GM19035 (cell line): Measurements from ENCODE around the gene PCP4L1.
"Not testable (repeated sequence)": the region's sequence is repeated elsewhere in the genome, so short reads cannot be mapped to it uniquely, and the experiment has no call there.

Experiments used
- ATAC-seq: cut with Tn5 transposase; IDR thresholded peaks from one replicate; pipeline ENCODE4 v1.9.1; 2021; ENCODE audit not compliant: unreplicated experiment

Gene PCP4L1

DNA sequence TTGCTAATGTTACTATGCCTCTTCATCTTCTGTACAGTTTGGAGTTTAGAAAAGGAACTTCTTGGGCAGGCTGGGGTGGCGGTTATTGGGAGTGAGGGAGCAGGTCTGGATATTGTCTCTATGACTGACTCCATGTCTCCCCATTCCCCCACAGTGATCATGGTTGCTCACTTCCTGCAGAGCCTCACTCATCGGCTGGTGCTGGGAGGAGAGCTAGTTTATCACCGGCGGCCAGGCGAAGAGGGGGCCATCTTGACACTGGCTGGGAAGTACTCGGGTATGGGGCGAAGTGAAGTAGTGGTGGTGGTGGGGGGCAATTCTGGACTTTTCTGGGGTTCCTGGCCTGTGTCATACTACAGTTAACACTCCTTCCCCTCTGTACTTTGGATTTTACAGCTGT is 30.5 kb upstream of the PCP4L1 start:
- ATAC-seq, result no peak

GRCh38 chr1:161229896-161230295 is 28.6 kb upstream of the PCP4L1 start:
- ATAC-seq, result no peak

DNA sequence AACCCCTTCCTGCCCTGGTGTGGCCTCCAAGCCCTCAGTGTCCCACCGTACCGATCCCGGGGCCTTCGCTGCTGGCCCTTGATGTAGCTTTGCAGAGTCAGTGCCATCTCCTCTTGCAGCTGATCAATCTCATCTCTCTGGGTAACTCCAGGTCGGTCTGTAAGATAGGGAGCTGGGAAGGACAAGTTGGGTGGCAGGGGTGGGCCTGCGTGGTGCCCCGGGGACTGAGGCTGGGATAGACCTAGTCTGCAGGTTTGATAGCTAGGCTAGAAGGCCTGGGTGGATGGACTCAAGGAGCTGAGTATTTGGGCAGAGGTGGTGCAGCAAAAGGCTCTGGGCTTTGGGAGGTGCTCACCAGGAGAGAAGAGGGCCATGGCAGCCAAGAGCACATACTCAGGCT is 27.8 kb upstream of the PCP4L1 start:
- ATAC-seq, result no peak

DNA sequence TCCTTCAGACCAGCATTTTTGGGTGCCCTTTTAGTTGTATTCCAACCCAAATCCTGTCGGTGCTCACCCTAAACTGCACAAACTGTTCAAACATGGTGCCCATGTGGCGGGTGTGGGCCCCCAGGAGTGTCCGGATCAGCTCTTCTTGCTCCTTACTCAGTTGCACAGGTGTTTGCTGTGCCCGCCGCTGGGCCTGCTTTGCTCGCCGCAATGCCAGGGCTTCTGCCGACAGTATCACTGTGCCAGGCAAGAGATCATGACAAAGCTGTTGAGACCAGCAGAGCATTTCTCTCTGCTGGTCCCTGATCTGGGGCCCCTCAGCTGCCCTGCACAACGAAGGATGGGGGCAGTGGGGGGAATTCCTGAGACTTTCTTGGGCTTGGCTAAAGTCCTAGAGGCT is 25.4 kb upstream of the PCP4L1 start:
- no peak for ATAC-seq

DNA sequence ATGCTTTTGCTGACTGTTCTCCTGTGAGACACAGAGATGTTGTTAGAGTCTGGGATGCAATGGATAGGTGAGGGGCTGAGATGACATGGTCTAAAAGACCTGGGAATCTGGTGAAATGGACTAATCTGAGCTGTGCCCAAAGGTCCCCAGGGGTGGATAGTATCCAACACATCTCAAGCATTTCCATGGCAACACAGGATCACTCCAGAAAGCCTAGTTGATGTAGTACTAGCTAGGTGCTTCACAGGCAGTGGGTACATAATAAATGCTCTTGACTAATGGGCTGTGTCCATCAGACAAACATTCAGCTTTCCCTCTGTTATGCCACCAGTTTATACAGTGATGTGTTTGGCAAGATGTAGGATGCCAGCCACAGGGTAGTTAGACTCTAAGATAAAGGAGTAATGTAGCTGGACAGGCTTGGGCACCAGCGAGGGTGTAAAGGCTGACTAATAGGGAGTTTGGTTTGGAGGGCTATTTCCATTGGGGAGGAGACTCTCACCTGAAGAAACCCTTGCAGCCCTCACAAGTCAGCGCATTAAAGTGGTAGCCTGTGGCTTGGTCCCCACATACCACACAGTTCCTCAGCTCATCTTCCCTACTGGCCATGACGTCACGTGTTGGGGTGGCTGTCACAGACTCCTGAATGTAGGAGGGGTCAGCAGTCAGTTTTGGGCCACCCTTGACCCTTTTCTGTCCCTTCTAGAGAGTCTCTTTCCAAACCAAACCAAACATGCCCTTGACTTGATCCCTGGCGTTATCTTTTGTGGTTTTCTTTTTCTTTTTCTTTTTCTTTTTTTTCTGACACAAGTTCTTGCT is 22.4 kb upstream of the PCP4L1 start:
- ATAC-seq, result no peak

DNA sequence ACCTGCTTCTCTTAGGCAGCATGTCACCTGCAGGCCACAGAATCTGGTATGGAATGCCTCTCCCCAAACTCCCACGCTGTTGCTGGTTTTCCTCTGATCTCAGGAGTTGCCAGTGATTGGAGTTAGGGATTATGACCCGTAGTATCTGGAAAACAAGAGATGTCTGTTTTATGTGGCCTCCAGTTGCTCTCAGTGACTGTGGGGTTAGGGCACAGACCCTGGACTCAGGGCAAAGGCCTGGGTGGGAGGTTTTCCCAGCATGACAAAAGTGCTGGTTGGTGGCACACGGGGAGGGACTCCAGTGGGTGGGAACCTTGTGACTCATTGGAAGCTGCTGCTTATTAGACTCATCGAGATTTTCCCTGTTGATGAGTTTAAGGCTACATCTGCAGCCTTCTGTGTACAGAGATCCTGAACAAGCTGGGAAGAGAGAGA is 20.5 kb upstream of the PCP4L1 start, which contains the start of gene NR1I3:
TSS of gene NR1I3 (minus strand) at position 165 of the 435 bp plus-strand sequence. CDS start 1,638 bp downstream, outside the sequence.
- no peak for ATAC-seq

DNA sequence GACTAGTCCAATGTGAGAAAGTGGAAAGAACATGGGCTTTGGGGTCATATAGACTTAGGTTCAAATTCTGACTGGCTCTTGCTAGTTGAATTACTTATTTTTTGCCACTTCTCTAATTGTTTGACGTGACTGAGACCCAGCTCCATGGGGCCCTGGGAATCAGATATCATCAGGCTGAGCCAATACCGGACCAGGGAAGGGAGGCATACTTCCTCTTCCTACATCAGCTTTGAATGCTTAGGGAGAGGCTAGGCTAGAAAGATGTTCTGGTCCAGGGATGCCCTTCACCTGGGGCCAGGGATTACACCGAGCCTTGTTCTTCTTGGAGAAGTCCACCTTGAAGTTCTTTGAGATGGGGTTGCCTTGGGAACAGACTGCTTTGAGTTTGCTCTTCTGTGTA is 16.9 kb upstream of the PCP4L1 start:
- ATAC-seq, result no peak

GRCh38 chr1:161242313-161242712 is 16.2 kb upstream of the PCP4L1 start:
- no peak for ATAC-seq

DNA sequence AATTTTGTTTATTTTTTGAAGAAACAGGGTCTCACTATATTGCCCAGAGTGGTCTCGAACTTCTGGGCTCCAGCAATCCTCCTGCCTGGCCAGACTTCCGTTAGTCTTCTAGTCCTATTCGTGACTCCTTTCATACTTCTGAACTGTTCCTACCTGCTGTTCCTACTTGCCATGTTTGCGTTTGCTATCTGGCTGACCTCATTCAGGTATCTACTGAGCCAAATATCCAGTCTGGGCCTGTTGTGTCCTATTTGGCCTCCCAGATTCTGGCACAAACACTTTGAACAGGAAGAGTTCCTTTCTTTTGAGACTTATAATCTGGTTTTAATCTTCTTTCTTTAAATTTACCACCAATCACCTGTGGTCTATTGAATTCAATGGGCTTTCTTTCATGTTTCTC is 13.7 kb upstream of the PCP4L1 start:
- no peak for ATAC-seq

DNA sequence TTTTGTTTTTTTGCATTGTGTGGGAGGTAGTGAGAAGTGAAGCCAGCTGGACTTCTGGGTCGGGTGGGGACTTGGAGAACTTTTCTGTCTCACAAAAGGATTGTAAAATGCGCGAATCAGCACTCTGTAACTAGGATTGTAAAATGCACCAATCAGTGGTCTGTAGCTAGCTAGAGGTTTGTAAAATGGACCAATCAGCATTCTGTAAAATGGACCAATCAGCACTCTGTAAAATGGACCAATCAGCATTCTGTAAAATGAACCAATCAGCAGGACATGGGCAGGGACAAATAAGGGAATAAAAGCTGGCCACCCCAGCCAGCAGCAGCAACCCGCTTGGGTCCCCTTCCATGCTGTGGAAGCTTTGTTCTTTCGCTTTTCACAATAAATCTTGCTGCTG is 8.4 kb upstream of the PCP4L1 start:
- ATAC-seq, result not testable (repeated sequence)

DNA sequence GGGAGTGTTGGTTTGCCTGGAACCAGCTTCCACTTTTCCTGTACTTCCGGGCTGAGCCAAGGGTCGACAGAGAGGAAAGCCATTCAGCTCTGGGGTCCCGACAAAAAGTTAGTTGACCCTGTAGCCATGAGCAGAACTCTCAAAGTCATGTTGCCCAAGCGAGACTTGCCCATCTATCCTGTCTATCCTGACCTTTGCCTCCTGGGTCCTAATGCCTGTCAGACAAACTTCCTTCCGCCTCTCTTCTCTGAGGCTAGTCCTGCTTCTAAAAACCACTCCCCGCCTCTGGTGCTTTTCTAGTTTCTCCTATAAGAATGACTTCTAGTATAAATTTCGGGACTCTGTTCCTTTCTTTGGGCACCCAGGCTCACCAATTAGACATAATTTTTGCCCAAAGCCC is 7.7 kb upstream of the PCP4L1 start:
- no peak for ATAC-seq

DNA sequence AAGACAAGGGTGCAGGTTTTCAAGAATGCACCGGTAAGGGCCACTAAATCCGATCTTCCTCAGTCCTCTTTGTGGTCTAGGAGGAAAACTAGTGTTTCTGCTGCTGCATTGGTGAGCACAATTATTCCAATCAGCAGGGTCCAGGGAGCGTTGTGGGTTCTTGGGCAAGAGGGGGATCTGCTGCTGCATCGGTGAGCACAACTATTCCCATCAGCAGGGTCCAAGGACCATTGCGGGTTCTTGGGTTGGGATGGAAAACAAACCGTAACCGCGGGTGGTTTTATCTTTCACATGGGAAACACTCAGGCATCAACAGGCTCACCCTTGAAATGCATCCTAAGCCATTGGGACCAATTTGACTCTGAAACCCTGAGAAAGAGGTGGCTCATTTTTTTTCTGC is 7.0 kb upstream of the PCP4L1 start:
- no peak for ATAC-seq

- not testable (repeated sequence) for ATAC-seq
Observed at GRCh38 chr1:161255302-161255701, 3.2 kb upstream of the PCP4L1 start.

- not testable (repeated sequence) for ATAC-seq
Observed at GRCh38 chr1:161255955-161256520, 2.5 kb upstream of the PCP4L1 start.

GRCh38 chr1:161257109-161257508 is 1.4 kb upstream of the PCP4L1 start:
- not testable (repeated sequence) for ATAC-seq

DNA sequence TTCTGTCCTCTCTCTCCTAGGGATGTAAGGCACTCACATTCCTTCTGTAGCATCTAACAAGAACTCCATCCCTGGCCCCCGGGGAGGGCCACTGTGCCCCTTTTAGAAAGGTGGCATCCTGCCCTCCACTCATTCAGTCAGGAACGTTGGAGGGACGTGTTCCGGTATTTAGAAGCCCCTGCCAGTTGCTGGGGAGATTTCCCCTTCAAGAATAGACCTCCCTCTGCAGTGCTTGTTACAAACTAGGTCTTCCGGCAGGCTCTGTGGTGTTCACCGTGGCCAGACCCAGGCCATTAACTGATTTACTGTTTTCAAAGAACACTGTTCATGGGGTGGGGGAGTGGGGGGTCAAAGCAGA is 779 bp downstream of the PCP4L1 start:
- no peak for ATAC-seq

DNA sequence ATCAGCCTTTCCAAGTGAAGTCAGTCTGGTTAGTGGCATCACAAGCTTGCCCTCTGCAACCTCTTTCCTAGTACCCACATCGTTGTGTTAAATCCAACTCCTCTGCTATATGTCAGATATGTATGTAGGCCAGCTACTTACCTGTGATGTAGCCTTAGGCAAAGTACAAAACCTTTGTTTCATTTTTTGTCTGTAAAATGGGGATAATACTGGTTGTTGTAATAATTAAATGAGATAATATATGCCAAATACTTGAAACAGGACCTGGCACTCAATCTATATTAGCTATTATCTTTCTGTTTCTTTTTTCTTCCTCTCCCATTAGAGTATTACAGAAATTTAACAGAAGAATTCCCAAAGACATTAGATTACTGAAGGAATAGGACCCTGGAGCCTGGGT is 1.2 kb downstream of the PCP4L1 start:
- ATAC-seq, result no peak

DNA sequence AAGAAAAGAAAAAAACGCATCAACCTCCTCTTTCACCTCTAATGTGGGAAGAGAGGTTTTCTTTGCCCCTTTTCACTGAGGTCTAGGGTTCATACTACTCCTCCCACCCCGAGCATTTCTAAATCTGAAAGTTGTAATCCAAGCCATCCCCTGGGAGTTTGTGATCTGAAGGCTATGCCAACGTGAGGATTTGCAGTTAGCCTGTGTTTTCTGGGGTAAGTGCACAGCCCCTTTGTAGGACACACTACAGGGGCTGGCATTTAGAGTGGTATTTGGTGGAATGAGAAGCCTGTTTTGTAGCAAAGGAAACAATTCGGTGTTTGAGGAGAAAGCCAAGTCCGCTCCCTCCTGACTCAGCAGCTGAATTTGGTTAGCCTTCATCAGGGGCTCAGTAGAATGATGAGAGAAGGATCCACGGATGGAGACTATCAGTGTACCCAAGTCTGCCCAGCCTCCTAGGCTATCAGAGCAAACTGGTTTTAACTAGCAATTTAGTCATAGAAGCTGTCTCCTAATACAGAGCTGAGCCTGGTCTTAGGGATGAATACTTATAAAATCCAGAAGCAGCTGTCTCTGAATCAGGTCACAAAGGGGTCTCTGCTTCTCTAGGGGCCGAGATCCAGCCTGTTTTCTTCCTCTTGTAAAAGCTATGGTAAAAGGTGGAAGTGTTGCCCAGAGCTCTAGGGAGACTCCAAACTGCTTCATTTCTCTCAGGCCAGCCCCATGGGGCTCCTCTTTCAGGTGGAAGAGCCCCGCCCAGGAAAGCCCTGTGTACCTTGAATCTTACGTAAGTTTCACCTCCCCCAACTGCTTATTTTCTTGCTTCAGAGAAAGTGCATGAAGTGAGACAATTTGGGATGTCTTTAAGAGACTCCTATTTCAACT is 2.1 kb downstream of the PCP4L1 start:
- no peak for ATAC-seq

GRCh38 chr1:161261261-161262235 is 3.0 kb downstream of the PCP4L1 start:
- no peak for ATAC-seq

DNA sequence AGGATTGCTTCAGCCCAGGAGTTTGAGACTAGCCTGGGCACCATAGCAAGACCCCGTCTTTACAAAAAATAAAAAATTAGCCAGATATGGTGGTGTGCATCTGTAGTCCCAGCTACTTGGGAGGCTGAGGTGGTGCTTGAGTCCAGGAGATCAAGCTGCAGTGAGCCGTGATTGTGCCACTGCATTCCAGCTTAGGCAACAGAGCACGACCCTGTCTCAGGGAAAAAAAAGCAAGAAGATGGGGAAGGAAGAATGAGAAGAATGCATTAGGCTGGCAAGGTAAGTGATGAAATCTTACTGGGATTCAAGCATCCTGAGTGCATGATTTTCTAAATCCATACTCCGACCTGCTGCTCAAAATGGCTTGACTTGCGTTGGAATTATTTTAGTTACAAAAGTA is 6.8 kb downstream of the PCP4L1 start:
- ATAC-seq, result no peak

DNA sequence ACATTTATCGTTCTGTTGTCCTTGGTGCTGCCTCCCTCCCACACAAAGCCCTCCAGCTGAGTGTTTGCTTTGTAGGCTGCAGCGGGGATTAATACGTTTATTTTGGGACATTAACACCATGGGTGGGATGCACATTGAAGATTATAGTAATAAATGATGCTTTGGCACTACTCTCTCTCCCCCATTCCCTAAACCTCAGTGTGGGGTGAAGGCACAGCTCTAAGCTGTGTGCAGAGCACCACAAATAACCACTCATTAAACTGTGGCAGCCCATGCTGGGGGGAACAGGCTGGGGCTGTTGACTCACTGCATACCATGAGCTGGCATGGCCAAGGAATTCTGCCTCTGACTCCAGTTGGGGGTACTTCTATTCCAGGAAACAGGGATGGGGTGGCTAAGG is 7.7 kb downstream of the PCP4L1 start:
- ATAC-seq, result no peak
